Measurements from ENCODE around the gene UGCG. TPM values are rescaled to one million over a fixed set of nuclear protein-coding genes. Genes with fewer than 3 reads are reported as not detected.

The UGCG gene
- total RNA-seq, 1 experiment from 2014 or later, result 23.3 TPM

GRCh38 chr9:111975709-111976108 lies 79.1 kb downstream of the UGCG start:
- no peaks in the 10 kb centered on the region for H3K79me2 ChIP-seq (ENCODE audit: insufficient read depth, low read length)
- H3K4ac ChIP-seq (ENCODE audit: low read depth, low read length), result no peak overlapping the region
- no peak overlapping the region for H2BK12ac ChIP-seq (ENCODE audit: insufficient read length, low read depth, low read length)
- TF ChIP-seq, protein P1, sequence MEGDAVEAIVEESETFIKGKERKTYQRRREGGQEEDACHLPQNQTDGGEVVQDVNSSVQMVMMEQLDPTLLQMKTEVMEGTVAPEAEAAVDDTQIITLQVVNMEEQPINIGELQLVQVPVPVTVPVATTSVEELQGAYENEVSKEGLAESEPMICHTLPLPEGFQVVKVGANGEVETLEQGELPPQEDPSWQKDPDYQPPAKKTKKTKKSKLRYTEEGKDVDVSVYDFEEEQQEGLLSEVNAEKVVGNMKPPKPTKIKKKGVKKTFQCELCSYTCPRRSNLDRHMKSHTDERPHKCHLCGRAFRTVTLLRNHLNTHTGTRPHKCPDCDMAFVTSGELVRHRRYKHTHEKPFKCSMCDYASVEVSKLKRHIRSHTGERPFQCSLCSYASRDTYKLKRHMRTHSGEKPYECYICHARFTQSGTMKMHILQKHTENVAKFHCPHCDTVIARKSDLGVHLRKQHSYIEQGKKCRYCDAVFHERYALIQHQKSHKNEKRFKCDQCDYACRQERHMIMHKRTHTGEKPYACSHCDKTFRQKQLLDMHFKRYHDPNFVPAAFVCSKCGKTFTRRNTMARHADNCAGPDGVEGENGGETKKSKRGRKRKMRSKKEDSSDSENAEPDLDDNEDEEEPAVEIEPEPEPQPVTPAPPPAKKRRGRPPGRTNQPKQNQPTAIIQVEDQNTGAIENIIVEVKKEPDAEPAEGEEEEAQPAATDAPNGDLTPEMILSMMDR (conservative IDR thresholded peaks at IDR 0.05), result peak; percentile 44; the same call in 2 of the 3 replicates
- WGBS (ENCODE audit: extremely low coverage, insufficient read length, low lambda C conversion rate), result no CpG with 5 or more reads among the region's 5 CpGs
- H3K36me3 Mint-ChIP-seq (ENCODE audit: insufficient read depth in 1 of 3, low read depth in 3 of 3), result no peaks in the 10 kb centered on the region
- peaks cover 0 to 5% of the 10 kb centered on the region in 2 experiments; a peak in 1 of 4 replicates for H3K4me1 Mint-ChIP-seq
- H3K4me3 Mint-ChIP-seq, result no peak overlapping the region
- no peak overlapping the region for H3K4me2 ChIP-seq (ENCODE audit: insufficient read depth, insufficient read length, low read length)
- no peak overlapping the region for H2BK15ac ChIP-seq (ENCODE audit: low read depth, low read length)
- no peak overlapping the region for H3T11ph ChIP-seq (ENCODE audit: low read length)
- H4K20me1 ChIP-seq (ENCODE audit: control insufficient read depth, insufficient read depth, insufficient read length), result no peaks in the 10 kb centered on the region
- no peak overlapping the region for H3K27ac ChIP-seq (ENCODE audit: insufficient read length, low read depth, low read length)
- no peaks in the 10 kb centered on the region for H3K23me2 ChIP-seq (ENCODE audit: insufficient read length, low read depth, low read length, poor library complexity, severe bottlenecking)
- no peak overlapping the region for H4K8ac ChIP-seq (replicated peaks; ENCODE audit: insufficient read length, low read depth, low read length)
- H3K9me3 ChIP-seq (ENCODE audit: control insufficient read depth, low read depth, low read length), result no peaks in the 10 kb centered on the region
- no peak overlapping the region for H3K56ac ChIP-seq (ENCODE audit: insufficient read length, low read depth, low read length)
- no peak overlapping the region for H2BK120ac ChIP-seq (ENCODE audit: low read depth, low read length, poor library complexity, severe bottlenecking)
- H3K4me1 ChIP-seq (ENCODE audit: insufficient read depth, low read length), result no peaks in the 10 kb centered on the region
- H2BK5ac ChIP-seq (ENCODE audit: insufficient read length, low read length), result no peak overlapping the region
- no peak overlapping the region for H3K27ac Mint-ChIP-seq
- no peak overlapping the region for H2AFZ ChIP-seq (ENCODE audit: low read length)
- H3K14ac ChIP-seq (ENCODE audit: insufficient read depth, low read length), result no peak overlapping the region
- no peak overlapping the region for H2BK20ac ChIP-seq (ENCODE audit: low read depth, low read length, poor library complexity, severe bottlenecking)
- no peak overlapping the region for H3K23ac ChIP-seq (ENCODE audit: insufficient read length, low read depth, low read length)
- H3K27me3 Mint-ChIP-seq (ENCODE audit: low read depth), result no peaks in the 10 kb centered on the region
- DNase-seq, result peak; percentile 63
- H4K5ac ChIP-seq (ENCODE audit: insufficient read length, low read depth, low read length), result no peak overlapping the region
- H2AK5ac ChIP-seq (ENCODE audit: insufficient read length, low read length), result no peak overlapping the region
- no peak overlapping the region for H3K18ac ChIP-seq (ENCODE audit: insufficient read length, low read depth, low read length)
- no peak overlapping the region for H3K9ac ChIP-seq (ENCODE audit: extremely low read depth, insufficient read length, low read length)
- H3K27me3 ChIP-seq (ENCODE audit: insufficient read depth, low read length), result no peaks in the 10 kb centered on the region
- H4K91ac ChIP-seq (ENCODE audit: insufficient read length, low read depth, low read length), result no peak overlapping the region
- H3K9me3 Mint-ChIP-seq, result no peaks in the 10 kb centered on the region; a peak in 1 of 5 replicates
- no peaks in the 10 kb centered on the region for H3K79me1 ChIP-seq (ENCODE audit: insufficient read depth, low read depth, low read length, poor library complexity, severe bottlenecking)

All from H9 (cell line).